Dermis blood vessel endothelial cell (primary cell): ENCODE results near the gene RARA. TPM values are rescaled to one million over a fixed set of nuclear protein-coding genes. Genes with fewer than 3 reads are reported as not detected.
"Not testable (repeated sequence)": the region's sequence is repeated elsewhere in the genome, so short reads cannot be mapped to it uniquely, and the experiment has no call there.

ENCODE experiments used
- DNase-seq: peaks from one replicate; pipeline ENCODE4 v3.0.0; 2010
- total RNA-seq: library from RNA; depleted of rRNA; stranded (reverse); fragments of >200 nt; gene quantifications from 2 replicates; pipeline ENCODE4 v1.2.3, GENCODE V29; 2014

RARA gene
- total RNA-seq, 1 donor from 2014 or later = 9.7 TPM

DNA sequence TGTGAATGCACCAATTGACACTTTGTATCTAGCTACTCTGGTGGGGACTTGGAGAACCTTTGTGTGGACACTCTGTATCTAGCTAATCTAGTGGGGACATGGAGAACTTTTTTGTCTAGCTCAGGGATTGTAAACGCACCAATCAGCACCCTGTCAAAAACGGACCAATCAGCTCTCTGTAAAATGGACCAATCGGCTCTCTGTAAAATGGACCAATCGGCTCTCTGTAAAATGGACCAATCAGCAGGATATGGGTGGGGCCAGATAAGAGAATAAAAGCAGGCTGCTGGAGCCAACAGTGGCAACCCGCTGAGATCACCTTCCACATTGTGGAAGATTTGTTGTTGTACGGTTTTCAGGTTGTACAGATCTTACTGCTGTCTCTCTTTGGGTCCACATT is 67.6 kb downstream of the RARA start:
- not testable (repeated sequence) for DNase-seq

GRCh38 chr17:40377832-40378231 is 68.9 kb downstream of the RARA start:
- DNase-seq = no peak

DNA sequence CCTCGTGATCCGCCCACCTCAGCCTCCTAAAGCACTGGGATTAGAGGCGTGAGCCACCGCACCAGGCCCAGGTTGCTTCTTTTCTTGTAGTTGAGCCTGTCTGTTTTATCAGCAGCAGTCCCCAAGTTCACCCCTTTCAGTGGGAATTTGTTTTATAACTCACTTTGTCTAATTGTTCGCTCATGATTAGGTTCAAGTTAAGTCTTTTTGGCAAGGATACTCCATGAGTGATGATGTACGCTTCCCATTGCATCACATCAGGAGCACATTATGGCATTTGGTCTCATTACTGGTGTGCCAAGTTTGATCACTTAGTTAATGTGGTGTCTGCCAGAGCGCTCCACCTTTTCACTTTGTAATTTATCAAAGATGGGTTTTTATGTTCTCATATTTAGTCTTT is 70.0 kb downstream of the RARA start:
- DNase-seq = no peak

GRCh38 chr17:40382251-40382650 is 73.3 kb downstream of the RARA start:
- no peak for DNase-seq

DNA sequence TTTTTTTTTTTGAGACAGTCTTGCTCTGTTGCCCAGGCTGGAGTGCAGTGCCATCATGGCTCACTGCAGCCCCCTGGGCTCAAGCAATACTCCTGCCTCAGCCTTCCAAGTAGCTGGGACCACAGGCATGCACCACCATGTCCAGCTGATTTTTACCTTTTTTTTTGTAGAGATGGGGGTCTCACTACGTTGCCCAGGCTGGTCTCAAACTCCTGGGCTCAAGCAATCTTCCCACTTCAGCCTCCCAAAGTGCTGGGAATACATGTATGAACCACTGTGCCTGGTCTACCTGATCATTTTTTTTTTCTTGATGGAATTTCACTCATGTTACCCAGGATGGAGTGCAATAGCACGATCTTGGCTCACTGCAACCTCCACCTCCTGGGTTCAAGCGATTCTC is 77.6 kb downstream of the RARA start:
- DNase-seq = not testable (repeated sequence)

- peak; percentile 79 for DNase-seq
These were observed 90.2 kb downstream of the RARA start for GRCh38 chr17:40399185-40399584.

- DNase-seq = no peak
These were observed 93.7 kb downstream of the RARA start for GRCh38 chr17:40402668-40403067.

DNA sequence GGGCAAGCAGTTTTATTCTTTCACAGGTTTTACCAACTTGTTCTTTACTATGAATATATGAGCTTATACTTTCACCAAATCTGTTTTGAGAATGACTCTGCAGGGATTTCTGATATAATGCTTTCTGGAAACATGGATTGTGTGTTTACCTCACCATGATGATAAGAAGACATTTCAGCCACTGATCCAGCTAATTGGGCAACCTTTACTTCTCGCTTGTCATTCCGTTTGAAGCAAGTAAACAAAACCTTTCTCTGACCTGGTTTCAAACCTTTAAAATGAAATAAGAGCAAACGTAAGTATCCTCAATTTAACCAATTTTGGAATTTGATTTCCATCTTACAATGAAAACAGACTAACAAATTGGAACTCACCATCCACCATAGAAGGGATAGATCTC is 95.0 kb downstream of the RARA start:
- no peak for DNase-seq

Other genes with a start within 250 kb of the RARA start
- 32.5 and 58.2 TPM in 2 replicates for gene THRA, start 246.2 kb upstream of the RARA start, total RNA-seq
- gene NR1D1, start 208.6 kb upstream of the RARA start, total RNA-seq = 1.7 and 2.3 TPM in 2 replicates
- gene MSL1, start 187.2 kb upstream of the RARA start, total RNA-seq = 50.2 and 54.1 TPM in 2 replicates
- gene CASC3, start 168.6 kb upstream of the RARA start, total RNA-seq = 26.4 and 31.6 TPM in 2 replicates
- 1.4 and 1.9 TPM in 2 replicates for gene RAPGEFL1, start 131.7 kb upstream of the RARA start, total RNA-seq
- gene WIPF2, start 89.9 kb upstream of the RARA start, total RNA-seq = 8.5 and 15.5 TPM in 2 replicates
- gene CDC6, start 21.3 kb upstream of the RARA start, total RNA-seq = 16.8 and 33.6 TPM in 2 replicates
- 3.7 and 4.3 TPM in 2 replicates for gene GJD3, start 55.6 kb downstream of the RARA start, total RNA-seq
- 39.3 and 152 TPM in 2 replicates for gene TOP2A, start 108.7 kb downstream of the RARA start, total RNA-seq
- 375 and 706 TPM in 2 replicates for gene IGFBP4, start 134.3 kb downstream of the RARA start, total RNA-seq
- not detected in 2 replicates for gene TNS4, start 192.4 kb downstream of the RARA start, total RNA-seq